HG02840 (cell line): ENCODE data around the gene ZNF710.

Experiments
- ATAC-seq: cut with Tn5 transposase; IDR thresholded peaks from one replicate; pipeline ENCODE4 v1.9.1; 2021; ENCODE audit warnings: mild to moderate bottlenecking, moderate library complexity, moderate number of reproducible peaks; ENCODE audit not compliant: unreplicated experiment, low FRiP score

The ZNF710 gene

GRCh38 chr15:89985111-89985510 lies 16.0 kb upstream of the ZNF710 start:
- ATAC-seq, result no peak

DNA sequence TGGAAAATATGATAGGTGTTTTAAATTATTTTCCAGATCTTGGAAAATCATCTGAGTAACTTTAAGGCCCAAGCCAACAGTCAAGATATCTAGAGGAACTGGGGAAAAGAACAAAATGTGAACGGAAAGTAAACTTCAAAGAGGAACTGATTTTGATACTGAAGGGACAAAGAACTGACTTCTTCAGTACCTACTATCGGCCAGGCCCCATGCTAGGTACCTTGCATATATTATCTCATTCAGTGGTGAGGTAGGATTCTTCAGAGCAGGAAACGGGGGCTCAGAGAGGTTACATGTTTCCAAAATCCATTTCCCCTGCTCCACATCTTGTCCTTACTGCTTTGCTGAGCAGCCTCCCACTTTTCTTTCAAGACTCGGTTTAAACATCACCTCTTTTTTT lies 9.8 kb upstream of the ZNF710 start:
- ATAC-seq, result no peak

GRCh38 chr15:89993349-89993748 lies 7.8 kb upstream of the ZNF710 start:
- no peak for ATAC-seq

DNA sequence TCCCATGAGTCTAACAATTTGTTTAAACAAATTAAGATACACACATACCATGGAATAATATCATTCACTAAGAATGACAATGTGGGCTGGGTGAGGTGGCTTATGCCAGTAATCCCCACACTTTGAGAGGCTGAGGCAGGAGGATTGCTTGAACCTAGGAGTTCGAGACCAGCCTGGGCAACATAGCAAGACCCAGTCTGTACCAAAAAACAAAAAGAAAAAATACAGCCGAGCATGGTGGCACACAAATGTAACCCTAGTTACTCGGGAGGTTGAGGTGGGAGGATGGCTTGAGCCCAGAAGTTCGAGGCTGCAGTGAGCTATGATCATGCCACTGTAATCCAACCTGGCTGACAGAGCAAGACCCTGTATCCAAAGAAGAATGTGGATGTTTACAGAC lies 4.0 kb upstream of the ZNF710 start:
- no peak for ATAC-seq

- no peak for ATAC-seq
Observed at GRCh38 chr15:89998141-89998661, 2.9 kb upstream of the ZNF710 start.

GRCh38 chr15:89998923-89999675 lies 2.0 kb upstream of the ZNF710 start:
- ATAC-seq, result no peak

- ATAC-seq, result no peak
Observed at GRCh38 chr15:89999676-90000185, 1.4 kb upstream of the ZNF710 start.

- ATAC-seq, result no peak
Observed at GRCh38 chr15:90000186-90001001, 730 bp upstream of the ZNF710 start.

DNA sequence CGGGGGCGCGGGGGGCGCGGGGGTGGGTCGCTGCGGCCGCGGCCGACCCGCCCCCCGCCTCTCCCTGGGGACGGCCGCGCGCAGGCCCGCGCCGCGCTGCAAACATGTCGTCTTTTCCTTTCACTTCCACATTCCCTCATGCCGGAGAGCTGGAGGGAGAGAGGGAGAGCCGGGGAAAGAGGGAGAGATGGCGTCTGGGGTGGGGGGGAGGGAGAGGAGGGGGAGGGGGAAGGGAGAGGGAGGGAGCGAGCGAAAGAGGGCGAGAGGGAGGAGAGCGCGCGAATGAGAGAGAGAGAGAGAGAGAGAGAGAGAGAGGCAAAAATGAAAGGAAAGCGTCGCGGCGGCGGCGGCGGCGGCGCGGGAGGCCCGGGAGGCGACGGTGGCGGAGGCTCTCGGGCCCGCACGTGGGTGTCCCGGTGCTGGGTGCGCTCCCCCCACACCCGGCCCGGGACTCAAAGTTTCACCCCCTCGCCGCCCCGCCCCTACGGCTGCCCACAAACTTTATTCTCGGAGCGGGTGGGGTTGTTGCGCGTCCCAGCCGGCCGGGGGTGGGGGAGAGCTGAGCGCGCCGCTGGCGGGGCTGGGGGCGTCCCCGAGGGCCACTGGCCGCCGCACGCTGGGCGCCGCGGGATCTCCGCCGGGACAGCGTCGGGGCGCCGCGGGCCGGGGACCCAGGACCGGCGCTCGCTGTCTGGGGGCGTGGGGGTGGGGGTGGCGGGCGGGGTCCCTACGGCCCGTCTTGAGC lies 731 bp downstream of the ZNF710 start:
- no peak for ATAC-seq

DNA sequence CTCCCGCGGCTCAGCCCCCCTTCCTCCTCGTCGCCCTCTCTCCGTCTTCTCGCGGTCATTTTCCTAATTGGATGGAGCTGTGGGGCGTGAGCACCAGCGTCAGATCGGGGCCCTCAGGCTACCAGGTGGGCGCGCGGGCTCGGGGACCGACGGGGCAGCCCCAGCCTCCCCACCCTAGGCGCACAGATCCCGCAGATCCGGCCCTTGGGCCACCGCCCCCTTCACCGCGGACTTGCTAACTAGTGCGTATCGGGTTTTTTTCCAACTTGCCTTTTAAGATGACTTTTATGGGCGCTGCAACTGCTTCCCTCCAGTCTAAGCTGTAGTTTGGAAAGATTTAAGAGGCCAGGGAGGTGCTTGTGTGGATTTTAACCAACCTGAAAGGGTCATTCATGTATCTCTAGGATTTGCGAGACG lies 1.3 kb downstream of the ZNF710 start:
- ATAC-seq, result no peak

DNA sequence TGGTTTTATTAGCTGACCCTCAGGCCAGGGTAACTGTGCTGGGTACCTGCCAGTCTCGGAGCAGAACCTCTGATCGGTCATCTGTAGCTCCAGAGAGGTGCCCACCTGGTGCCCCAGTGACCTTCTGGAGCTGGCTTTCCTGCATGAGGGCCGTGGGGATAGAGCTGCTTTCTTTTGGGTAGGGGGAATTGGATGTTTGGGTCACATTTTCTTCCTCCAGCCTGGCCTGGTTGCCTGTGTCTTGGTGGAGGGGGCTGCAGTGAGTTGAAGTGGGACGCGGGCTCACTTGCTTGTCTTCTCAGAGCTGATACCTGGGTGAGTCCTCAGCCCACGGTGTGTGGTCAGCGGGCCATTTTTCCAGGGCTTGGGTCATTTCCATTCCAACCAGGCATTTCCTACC lies 2.6 kb downstream of the ZNF710 start:
- ATAC-seq, result no peak

- ATAC-seq, result no peak
Observed at GRCh38 chr15:90004252-90004651, 3.1 kb downstream of the ZNF710 start.

- ATAC-seq, result no peak
Observed at GRCh38 chr15:90004671-90005070, 3.5 kb downstream of the ZNF710 start.

GRCh38 chr15:90006217-90007075 lies 5.3 kb downstream of the ZNF710 start:
- ATAC-seq, result no peak

GRCh38 chr15:90007076-90007460 lies 5.9 kb downstream of the ZNF710 start:
- ATAC-seq, result no peak

GRCh38 chr15:90008607-90009006 lies 7.5 kb downstream of the ZNF710 start:
- ATAC-seq, result no peak

DNA sequence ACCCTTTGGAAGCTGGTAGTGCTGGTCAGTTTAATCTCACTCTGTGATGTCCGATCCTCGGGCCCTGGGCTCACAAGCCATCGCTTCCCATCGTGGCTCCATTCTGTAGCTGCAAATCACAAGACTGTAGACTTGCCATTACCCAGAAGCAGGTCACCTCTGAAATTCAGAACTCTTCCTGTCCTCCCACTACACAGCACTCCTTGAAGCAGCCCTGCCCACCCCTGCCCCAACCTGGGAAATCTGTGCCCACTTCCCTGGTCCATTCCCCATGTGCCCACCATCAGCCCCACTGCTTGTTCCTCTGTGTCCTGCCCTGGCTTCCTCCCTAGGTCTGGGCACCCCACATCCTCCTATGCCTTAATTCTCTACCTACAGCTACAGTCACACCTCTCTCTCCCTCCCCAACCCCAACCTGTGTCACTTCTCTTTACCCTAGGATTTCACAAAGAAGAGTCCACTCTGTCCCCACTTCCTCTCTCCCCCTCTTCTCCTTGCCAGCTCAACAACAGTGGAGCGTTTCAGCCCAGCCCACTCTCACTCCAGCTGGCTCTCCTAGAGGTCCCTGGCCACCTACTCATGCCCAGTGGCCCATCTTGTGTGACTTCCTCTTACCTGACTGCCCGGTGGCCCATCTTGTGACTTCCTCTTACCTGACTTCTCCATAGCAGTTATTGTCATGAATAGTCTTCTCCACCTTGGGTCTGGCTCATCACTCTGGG lies 8.3 kb downstream of the ZNF710 start:
- ATAC-seq, result no peak

GRCh38 chr15:90011705-90012104 lies 10.6 kb downstream of the ZNF710 start:
- no peak for ATAC-seq

DNA sequence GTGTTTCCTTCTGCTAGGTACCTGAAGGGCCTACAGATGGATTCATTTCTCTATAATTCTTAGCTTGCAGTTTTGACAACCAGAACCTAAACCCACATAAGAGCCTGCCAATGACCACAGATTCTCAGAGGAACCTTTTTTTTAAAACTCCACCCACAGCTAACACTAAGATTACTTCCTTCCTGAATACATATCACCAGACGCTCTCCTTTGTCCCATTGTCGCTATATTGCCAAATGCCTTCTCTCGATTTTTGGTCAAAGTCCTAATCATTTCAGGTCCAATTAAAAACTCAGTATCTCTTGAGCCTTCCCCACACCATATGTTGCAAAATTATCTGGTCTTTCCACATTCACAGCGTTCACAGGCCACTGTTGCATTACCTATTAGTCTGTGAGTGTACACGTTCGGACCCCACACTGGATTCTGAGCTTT lies 12.4 kb downstream of the ZNF710 start:
- ATAC-seq, result peak; percentile 37
